HepG2 (cell line): ENCODE results near the gene PDSS2.

Experiments used
- BCL6 ChIP-seq: IDR thresholded peaks from 2 replicates; pipeline ENCODE4 v1.6.1; 2016; ENCODE audit warnings: missing genetic modification reagents, missing compliant biosample characterization
- CEBPB ChIP-seq: IDR thresholded peaks from 2 replicates; pipeline ENCODE4 v1.6.1; 2011; ENCODE audit warnings: low read depth, low read length, improper control_type of control experiment, borderline replicate concordance
- CREB1 ChIP-seq, 2 experiments: fragments of 450-650 bp in 1 of 2; IDR thresholded peaks; 2 replicates each; pipeline ENCODE4 v1.6.1; 2016 to 2017; ENCODE audit warnings: control low read depth in 1 of 2, mild to moderate bottlenecking in 1 of 2, missing compliant biosample characterization in 1 of 2, missing genetic modification characterization in 1 of 2
- FOXJ3 ChIP-seq: sonication (generic); formaldehyde crosslinking; IDR thresholded peaks from 2 replicates; pipeline ENCODE4 v1.4.0; 2020; ENCODE audit warnings: missing genetic modification reagents, mild to moderate bottlenecking, borderline replicate concordance
- KDM4B ChIP-seq: sonication (generic); formaldehyde crosslinking; IDR thresholded peaks from 2 replicates; pipeline ENCODE4 v1.4.0; 2020; ENCODE audit warnings: missing genetic modification reagents
- MED13 ChIP-seq: sonication (generic); formaldehyde crosslinking; IDR thresholded peaks from 2 replicates; pipeline ENCODE4 v1.5.0; 2020; ENCODE audit warnings: missing genetic modification reagents
- NFYB ChIP-seq: sonication (generic); formaldehyde crosslinking; IDR thresholded peaks from 2 replicates; pipeline ENCODE4 v1.4.0; 2020; ENCODE audit warnings: missing genetic modification reagents
- TBX2 ChIP-seq: sonication (generic); formaldehyde crosslinking; IDR thresholded peaks from 2 replicates; pipeline ENCODE4 v1.5.0; 2020; ENCODE audit warnings: missing genetic modification reagents, mild to moderate bottlenecking, borderline replicate concordance
- ZNF274 ChIP-seq: sonication (generic); formaldehyde crosslinking; IDR thresholded peaks from 2 replicates; pipeline ENCODE4 v1.5.1; 2020; ENCODE audit warnings: mild to moderate bottlenecking, missing genetic modification reagents
- ZNF780A ChIP-seq: sonication (generic); formaldehyde crosslinking; IDR thresholded peaks from 2 replicates; pipeline ENCODE4 v1.8.0; 2022; ENCODE audit warnings: mild to moderate bottlenecking, missing genetic modification reagents, moderate library complexity
- TF ChIP-seq, protein P1 (sequence below): IDR thresholded peaks from 2 replicates; pipeline ENCODE4 v1.6.1; 2016; ENCODE audit warnings: missing compliant biosample characterization, missing genetic modification reagents, borderline replicate concordance
- TF ChIP-seq, protein P2 (sequence below): sonication (generic); formaldehyde crosslinking; IDR thresholded peaks from 2 replicates; pipeline ENCODE4 v1.5.0; 2020; ENCODE audit warnings: mild to moderate bottlenecking, missing genetic modification reagents, moderate library complexity
- TF ChIP-seq, protein P3 (sequence below): sonication (generic); formaldehyde crosslinking; IDR thresholded peaks from 2 replicates; pipeline ENCODE4 v1.5.1; 2020; ENCODE audit warnings: missing genetic modification reagents, mild to moderate bottlenecking, borderline replicate concordance

DNA sequence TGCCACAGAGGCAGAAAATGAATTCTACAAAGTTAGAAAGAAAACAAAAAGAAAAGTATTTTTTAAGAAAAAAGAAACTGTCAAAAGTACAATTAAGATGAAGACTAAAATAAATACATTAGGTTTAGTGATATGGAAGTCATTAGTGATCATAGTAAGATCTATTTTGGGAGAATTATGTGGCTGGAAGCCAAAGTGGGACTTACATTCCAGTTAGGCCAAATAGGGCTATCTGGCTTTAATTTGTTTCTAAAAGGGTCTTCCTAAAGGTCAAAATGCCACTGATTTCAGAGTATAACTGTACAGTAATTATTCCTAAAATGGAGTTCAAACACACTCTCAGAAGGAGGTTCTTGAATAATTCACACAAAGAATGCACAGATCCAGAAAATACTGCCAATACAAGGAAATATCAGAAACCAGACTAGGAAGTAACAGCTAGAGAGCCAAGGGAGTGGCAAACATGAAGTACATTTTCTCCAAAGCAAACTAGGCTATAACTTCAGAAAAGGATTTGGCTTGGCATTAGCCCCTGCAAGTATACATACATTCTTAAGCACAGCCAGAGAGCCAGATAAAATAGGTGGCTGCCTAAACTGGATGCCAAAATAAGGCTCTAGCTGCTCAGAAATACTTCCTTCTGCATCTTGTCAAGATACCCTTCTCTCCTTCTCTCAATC, 45.3 kb downstream of the PDSS2 start:
- TF ChIP-seq CREB1 (IDR thresholded peaks at IDR 0.05): no peak
- no peak for TF ChIP-seq CREB1 (CRISPR knock-in tag; IDR thresholded peaks at IDR 0.05)
- TF ChIP-seq, protein P1, sequence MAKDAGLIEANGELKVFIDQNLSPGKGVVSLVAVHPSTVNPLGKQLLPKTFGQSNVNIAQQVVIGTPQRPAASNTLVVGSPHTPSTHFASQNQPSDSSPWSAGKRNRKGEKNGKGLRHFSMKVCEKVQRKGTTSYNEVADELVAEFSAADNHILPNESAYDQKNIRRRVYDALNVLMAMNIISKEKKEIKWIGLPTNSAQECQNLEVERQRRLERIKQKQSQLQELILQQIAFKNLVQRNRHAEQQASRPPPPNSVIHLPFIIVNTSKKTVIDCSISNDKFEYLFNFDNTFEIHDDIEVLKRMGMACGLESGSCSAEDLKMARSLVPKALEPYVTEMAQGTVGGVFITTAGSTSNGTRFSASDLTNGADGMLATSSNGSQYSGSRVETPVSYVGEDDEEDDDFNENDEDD: no peak
- TF ChIP-seq MED13 (CRISPR knock-in tag): no peak
- TF ChIP-seq BCL6 (CRISPR knock-in tag): no peak
- TF ChIP-seq ZNF274 (CRISPR knock-in tag): no peak
- TF ChIP-seq, protein P2, sequence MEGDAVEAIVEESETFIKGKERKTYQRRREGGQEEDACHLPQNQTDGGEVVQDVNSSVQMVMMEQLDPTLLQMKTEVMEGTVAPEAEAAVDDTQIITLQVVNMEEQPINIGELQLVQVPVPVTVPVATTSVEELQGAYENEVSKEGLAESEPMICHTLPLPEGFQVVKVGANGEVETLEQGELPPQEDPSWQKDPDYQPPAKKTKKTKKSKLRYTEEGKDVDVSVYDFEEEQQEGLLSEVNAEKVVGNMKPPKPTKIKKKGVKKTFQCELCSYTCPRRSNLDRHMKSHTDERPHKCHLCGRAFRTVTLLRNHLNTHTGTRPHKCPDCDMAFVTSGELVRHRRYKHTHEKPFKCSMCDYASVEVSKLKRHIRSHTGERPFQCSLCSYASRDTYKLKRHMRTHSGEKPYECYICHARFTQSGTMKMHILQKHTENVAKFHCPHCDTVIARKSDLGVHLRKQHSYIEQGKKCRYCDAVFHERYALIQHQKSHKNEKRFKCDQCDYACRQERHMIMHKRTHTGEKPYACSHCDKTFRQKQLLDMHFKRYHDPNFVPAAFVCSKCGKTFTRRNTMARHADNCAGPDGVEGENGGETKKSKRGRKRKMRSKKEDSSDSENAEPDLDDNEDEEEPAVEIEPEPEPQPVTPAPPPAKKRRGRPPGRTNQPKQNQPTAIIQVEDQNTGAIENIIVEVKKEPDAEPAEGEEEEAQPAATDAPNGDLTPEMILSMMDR (CRISPR knock-in tag): no peak
- TF ChIP-seq ZNF780A: no peak
- TF ChIP-seq NFYB (CRISPR knock-in tag): no peak
- TF ChIP-seq, protein P3, sequence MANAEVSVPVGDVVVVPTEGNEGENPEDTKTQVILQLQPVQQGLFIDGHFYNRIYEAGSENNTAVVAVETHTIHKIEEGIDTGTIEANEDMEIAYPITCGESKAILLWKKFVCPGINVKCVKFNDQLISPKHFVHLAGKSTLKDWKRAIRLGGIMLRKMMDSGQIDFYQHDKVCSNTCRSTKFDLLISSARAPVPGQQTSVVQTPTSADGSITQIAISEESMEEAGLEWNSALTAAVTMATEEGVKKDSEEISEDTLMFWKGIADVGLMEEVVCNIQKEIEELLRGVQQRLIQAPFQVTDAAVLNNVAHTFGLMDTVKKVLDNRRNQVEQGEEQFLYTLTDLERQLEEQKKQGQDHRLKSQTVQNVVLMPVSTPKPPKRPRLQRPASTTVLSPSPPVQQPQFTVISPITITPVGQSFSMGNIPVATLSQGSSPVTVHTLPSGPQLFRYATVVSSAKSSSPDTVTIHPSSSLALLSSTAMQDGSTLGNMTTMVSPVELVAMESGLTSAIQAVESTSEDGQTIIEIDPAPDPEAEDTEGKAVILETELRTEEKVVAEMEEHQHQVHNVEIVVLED: no peak
- TF ChIP-seq TBX2 (CRISPR knock-in tag): no peak
- no peak for TF ChIP-seq CEBPB
- no peak for TF ChIP-seq FOXJ3
- no peak for TF ChIP-seq KDM4B (CRISPR knock-in tag)
